A549 (cell line): ENCODE measurements around the gene COL11A2.

Source experiments
- CTCF ChIP-seq: fragments of >200 bp; sonication (Bioruptor Twin); formaldehyde crosslinking; IDR thresholded peaks from 3 replicates; pipeline ENCODE4 v1.5.1; 2016
- KDM5A ChIP-seq: fragments of 200-600 bp; sonication (generic); IDR thresholded peaks from 2 replicates; pipeline ENCODE4 v1.6.1; 2016; ENCODE audit warnings: antibody characterized with exemption, mild to moderate bottlenecking
- REST ChIP-seq: fragments of 200-600 bp; sonication (generic); IDR thresholded peaks from 2 replicates; pipeline ENCODE4 v1.6.1; 2016; ENCODE audit warnings: antibody characterized with exemption, mild to moderate bottlenecking, moderate library complexity

DNA sequence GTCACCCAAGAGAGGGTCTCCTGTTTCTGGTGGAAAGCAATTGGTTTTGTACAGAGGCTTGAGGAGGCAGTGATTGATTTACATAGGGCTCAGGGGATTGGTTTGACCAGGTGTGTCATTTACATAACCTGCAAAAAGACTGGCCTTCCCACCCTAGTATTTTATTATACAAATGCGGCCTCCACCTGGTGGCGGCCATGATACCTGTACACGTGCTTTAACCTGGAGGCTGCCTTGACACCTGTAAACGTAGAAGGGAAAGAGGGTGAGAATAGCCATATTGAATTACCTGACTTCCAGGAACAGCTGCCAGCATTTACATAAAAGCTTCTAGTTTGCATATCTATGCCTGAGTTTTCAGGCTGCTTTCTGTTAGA, 67.8 kb downstream of the COL11A2 start:
- TF ChIP-seq CTCF (no peak), KDM5A (no peak), REST (no peak)
